Smooth muscle cell (in vitro differentiated cells): ENCODE measurements around the gene HOXB8. TPM values are rescaled to one million over a fixed set of nuclear protein-coding genes. Genes with fewer than 3 reads are reported as not detected.

Experiments used
- DNase-seq: peaks from one replicate; lab custom pipeline; 2025; ENCODE audit not compliant: unreplicated experiment; lab: John Stamatoyannopoulos, UW
- H2AFZ ChIP-seq: fragments of 200-600 bp; sonication (generic); 2 replicates; pipeline ENCODE4 v1.6.0; 2016; ENCODE audit warnings: antibody characterized with exemption, low read depth, mild to moderate bottlenecking
- H3F3A ChIP-seq: fragments of 200-600 bp; sonication (generic); 2 replicates; pipeline ENCODE4 v1.6.0; 2017; ENCODE audit warnings: antibody characterized with exemption, low read depth
- H3K27ac ChIP-seq: fragments of 200-600 bp; sonication (generic); 2 replicates; pipeline ENCODE4 v1.5.1; 2016; ENCODE audit warnings: low read depth, mild to moderate bottlenecking
- H3K27me3 ChIP-seq: fragments of 200-600 bp; sonication (generic); 2 replicates; pipeline ENCODE4 v1.6.1; 2016; ENCODE audit warnings: low read depth, mild to moderate bottlenecking
- H3K36me3 ChIP-seq: fragments of 200-600 bp; sonication (generic); 2 replicates; pipeline ENCODE4 v1.5.1; 2016; ENCODE audit warnings: low read depth
- H3K4me1 ChIP-seq: fragments of 200-600 bp; sonication (generic); 2 replicates; pipeline ENCODE4 v1.5.1; 2016; ENCODE audit warnings: low read depth
- H3K4me2 ChIP-seq: fragments of 200-600 bp; sonication (generic); 2 replicates; pipeline ENCODE4 v1.6.0; 2016; ENCODE audit warnings: mild to moderate bottlenecking
- H3K4me3 ChIP-seq: fragments of 200-600 bp; sonication (generic); 2 replicates; pipeline ENCODE4 v1.5.1; 2016; ENCODE audit warnings: mild to moderate bottlenecking
- H3K79me2 ChIP-seq: fragments of 200-600 bp; sonication (generic); 2 replicates; pipeline ENCODE4 v1.6.0; 2016; ENCODE audit warnings: low read depth, mild to moderate bottlenecking
- H3K9ac ChIP-seq: fragments of 200-600 bp; sonication (generic); 2 replicates; pipeline ENCODE4 v1.6.0; 2016; ENCODE audit warnings: low read depth
- H3K9me3 ChIP-seq: fragments of 200-600 bp; sonication (generic); replicated peaks from 2 replicates; pipeline ENCODE4 v1.5.1; 2016; ENCODE audit warnings: low read depth
- H4K20me1 ChIP-seq: fragments of 200-600 bp; sonication (generic); 2 replicates; pipeline ENCODE4 v1.6.0; 2016; ENCODE audit warnings: low read depth
- WGBS: methylation state at CpG from one replicate; pipeline ENCODE4 v1.1.7; 2016; ENCODE audit warnings: low lambda C conversion rate; 5-methylcytosine and 5-hydroxymethylcytosine counted together
- polyA plus RNA-seq: library from polyadenylated mRNA; unstranded; fragments of >200 nt; fragmentation: Nextera tagmentation; extraction: Ambion mirVana; gene quantifications from 2 replicates; pipeline ENCODE4 v1.2.1, GENCODE V29; 2016
- total RNA-seq: library from RNA; depleted of rRNA; stranded (reverse); fragments of >200 nt; gene quantifications from 2 replicates; pipeline ENCODE4 v1.2.3, GENCODE V29; 2014
- TF ChIP-seq, protein P1 (sequence below): fragments of 200-600 bp; sonication (generic); IDR thresholded peaks from 2 replicates; pipeline ENCODE4 v1.5.1; 2017; ENCODE audit warnings: borderline replicate concordance, mild to moderate bottlenecking, antibody characterized with exemption; ENCODE audit not compliant: insufficient read depth, poor library complexity, severe bottlenecking

The HOXB8 gene
- total and polyA plus RNA-seq, 2 experiments from 2014 or later: 0.94 to 2.0 TPM

DNA sequence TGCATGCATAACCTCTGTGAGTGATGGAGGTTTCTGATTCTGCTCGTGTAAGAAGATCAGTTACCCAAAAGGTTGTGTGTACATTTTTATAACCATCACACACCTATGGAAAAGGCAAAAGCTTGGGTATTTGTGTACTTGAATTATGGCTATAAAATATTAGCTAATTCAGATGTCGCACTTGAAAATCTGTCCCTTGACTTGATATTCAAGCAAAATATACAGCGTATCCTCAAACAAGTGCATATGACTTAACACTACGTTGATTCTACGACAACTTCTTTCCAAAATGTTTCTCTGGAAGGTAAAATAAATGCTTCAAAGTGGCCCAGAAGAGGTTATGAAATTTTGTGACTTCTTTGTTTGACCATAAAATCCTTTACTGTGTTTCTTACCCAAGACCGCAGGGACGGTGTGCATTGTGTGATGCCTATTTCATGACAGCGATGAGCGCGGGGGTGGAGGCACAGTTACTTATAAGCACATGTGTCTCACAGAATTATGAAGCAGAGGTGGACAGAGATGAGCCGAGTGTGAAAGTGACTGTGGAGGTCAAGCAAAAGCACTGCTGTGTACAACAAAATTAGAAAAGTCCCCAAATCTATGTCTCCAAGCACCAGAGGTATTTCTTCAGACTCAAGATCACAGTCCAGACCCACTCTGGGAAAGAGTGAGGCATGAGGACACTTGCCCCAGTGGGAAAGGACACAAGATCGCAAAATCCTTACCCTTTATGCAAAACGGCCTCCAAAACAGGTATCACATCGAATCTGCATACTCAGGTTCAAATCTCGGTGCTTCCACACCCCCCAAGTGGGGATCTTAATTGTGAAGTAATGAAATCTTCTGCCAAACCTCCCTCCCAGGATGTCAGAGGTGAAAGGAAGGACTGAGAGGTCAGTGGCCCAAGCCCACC, 15.2 kb upstream of the HOXB8 start:
- no peak overlapping the region for H3K27ac ChIP-seq
- peaks cover 80% of the 10 kb centered on the region for H3K27me3 ChIP-seq
- no peak for DNase-seq
- peaks cover 10% of the 10 kb centered on the region for H3F3A ChIP-seq
- peaks cover 3% of the 10 kb centered on the region for H3K4me1 ChIP-seq
- H3K4me2 ChIP-seq: no peak overlapping the region
- no peaks in the 10 kb centered on the region for H3K36me3 ChIP-seq
- H3K79me2 ChIP-seq: peaks cover 13% of the 10 kb centered on the region
- no peak overlapping the region for H3K9ac ChIP-seq
- 76% methylated on average over 15 of the region's 15 CpGs for WGBS
- no peak overlapping the region for H2AFZ ChIP-seq
- no peak overlapping the region for H3K4me3 ChIP-seq
- no peaks in the 10 kb centered on the region for H3K9me3 ChIP-seq
- H4K20me1 ChIP-seq: peaks cover 22% of the 10 kb centered on the region
- TF ChIP-seq, protein P1, sequence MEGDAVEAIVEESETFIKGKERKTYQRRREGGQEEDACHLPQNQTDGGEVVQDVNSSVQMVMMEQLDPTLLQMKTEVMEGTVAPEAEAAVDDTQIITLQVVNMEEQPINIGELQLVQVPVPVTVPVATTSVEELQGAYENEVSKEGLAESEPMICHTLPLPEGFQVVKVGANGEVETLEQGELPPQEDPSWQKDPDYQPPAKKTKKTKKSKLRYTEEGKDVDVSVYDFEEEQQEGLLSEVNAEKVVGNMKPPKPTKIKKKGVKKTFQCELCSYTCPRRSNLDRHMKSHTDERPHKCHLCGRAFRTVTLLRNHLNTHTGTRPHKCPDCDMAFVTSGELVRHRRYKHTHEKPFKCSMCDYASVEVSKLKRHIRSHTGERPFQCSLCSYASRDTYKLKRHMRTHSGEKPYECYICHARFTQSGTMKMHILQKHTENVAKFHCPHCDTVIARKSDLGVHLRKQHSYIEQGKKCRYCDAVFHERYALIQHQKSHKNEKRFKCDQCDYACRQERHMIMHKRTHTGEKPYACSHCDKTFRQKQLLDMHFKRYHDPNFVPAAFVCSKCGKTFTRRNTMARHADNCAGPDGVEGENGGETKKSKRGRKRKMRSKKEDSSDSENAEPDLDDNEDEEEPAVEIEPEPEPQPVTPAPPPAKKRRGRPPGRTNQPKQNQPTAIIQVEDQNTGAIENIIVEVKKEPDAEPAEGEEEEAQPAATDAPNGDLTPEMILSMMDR: no peak

DNA sequence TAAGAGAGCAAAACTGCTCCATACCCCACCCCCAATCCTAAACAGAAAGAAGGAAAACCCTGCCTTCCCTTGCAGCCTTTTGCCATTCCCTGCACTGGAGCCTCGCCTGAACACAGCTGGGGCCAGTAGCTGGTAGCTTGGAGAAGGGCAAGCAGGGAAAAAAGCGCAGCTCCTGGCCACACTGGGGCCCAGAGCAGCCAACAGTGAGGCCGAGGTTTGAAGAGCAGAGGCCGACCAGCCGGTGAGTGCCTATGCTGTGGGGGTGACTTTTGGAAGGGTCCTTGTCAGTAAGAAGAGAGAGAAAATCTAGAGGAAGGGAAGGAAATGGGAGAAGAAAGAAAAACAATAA, 14.3 kb upstream of the HOXB8 start:
- peaks cover 6% of the 10 kb centered on the region for H3K4me1 ChIP-seq
- no peaks in the 10 kb centered on the region for H3K9me3 ChIP-seq
- no peak overlapping the region for H3K4me2 ChIP-seq
- peaks cover 18% of the 10 kb centered on the region for H3K79me2 ChIP-seq
- no peak overlapping the region for H2AFZ ChIP-seq
- H3K27ac ChIP-seq: no peak overlapping the region
- peaks cover 10% of the 10 kb centered on the region for H3F3A ChIP-seq
- no peak for DNase-seq
- peaks cover 28% of the 10 kb centered on the region for H4K20me1 ChIP-seq
- TF ChIP-seq, protein P1: no peak
- no peak overlapping the region for H3K9ac ChIP-seq
- no peak overlapping the region for H3K4me3 ChIP-seq
- peaks cover 85% of the 10 kb centered on the region for H3K27me3 ChIP-seq
- 62% methylated on average over 5 of the region's 5 CpGs for WGBS
- H3K36me3 ChIP-seq: no peaks in the 10 kb centered on the region

DNA sequence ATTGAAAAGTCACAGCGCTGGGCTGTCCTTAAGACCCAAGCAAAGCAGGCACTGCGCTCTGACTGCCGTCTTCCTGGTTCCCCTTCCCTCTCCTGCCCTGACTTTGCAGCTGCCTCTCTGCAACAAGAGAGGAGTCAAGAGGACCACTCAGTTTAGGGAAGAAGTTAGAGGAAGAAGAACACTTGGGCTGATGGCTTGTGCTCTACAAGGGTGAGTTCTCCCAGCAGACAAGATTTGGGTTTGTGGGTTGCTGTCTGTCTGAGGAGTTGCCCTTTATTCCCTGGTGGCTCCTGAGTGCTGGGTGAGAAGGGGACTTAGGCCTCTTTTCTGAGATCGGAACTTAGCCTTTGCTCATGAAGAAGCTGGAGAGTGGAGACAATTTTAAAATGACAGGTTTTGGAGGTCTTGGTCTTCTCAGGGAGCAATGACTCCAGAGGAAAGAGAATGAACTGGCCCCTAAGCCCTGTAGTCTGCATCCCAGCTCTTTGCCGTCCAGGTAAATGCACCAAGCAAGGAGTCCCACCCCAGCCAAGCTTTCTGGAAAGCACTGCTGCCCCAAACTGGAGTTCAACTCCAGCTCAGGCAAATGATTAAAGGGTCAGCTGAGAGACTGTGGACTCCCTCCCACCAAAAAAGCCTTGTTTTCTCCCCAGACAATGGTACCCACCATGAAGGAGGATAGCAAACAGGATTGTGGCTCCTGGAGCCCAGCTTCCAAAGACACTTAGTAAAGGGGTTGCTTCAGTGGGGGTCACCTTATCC, 13.7 kb upstream of the HOXB8 start:
- Histone ChIP-seq H2AFZ (no peak overlapping the region), H3K36me3 (no peaks in the 10 kb centered on the region), H3F3A (peaks cover 10% of the 10 kb centered on the region), H3K9ac (no peak overlapping the region), H3K27me3 (peaks cover 87% of the 10 kb centered on the region), H3K4me3 (no peak overlapping the region), H3K4me1 (peaks cover 6% of the 10 kb centered on the region), H3K27ac (no peak overlapping the region), H3K9me3 (no peaks in the 10 kb centered on the region), H4K20me1 (peaks cover 34% of the 10 kb centered on the region), H3K4me2 (no peak overlapping the region), H3K79me2 (peaks cover 23% of the 10 kb centered on the region)
- TF ChIP-seq, protein P1: no peak
- no peak for DNase-seq
- WGBS: 47% methylated on average over 5 of the region's 5 CpGs
